OCI-M2 (cell line): ENCODE measurements around the gene CELF4.

Experiments
- DNase-seq: peaks from one replicate; lab custom pipeline; 2025; ENCODE audit not compliant: unreplicated experiment; lab: John Stamatoyannopoulos, UW

CELF4 gene

DNA sequence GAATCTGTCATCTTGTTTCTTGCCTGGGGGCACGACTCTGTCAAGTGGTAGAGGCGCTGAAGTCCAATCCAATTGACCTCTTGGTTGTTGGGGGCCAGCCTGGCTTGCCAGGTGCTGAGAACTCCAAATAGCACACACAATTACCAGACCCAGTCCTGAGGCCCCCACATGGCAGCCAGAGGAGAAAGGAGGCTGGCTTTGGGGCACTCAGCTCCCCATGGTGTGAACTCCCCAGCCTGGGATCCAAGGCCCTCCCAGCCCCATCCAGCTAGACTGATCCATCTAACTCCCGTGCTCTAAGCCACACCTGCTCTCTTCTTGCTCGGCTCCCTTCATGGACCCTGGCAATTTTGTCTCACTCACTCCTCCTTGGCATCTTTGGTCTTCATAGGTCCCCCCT is 170.0 kb downstream of the CELF4 start:
- DNase-seq = no peak

DNA sequence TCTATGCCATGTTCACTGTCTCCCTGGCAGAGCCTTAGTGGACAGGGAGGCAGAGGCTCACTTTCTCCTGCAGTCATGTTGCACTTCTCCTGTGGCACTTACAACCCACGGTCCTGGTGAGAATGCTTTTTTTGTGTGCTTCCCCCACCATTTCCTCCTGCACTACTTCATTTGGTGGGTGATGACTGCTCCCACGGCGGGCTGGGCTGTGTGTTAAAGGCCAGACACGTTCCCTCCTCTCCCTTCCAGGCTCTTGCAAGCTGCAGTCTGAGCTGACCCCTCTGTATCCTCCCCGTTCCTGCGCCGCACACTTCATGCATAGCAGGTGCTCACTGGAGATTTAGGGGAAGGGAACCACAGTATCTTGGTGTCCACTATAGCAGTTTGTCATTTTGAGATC is 170.5 kb downstream of the CELF4 start:
- no peak for DNase-seq

DNA sequence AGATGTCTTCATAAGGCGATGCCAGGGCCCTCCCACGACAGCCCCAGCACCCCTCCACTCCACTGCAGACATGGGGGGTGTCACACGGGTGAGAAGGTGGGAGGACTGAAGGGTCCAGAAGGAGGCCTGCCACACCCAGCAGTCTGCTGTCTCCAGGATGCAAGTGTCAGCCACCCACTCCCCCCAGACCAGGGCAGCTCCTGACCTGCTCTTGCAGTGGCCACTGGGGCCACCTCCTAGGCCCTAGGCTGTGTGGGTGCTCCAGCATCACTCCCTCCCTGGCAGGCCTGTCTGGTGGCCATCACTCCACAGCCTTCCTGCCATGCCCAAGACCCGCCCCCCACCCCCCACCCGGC is 171.0 kb downstream of the CELF4 start:
- DNase-seq = no peak

DNA sequence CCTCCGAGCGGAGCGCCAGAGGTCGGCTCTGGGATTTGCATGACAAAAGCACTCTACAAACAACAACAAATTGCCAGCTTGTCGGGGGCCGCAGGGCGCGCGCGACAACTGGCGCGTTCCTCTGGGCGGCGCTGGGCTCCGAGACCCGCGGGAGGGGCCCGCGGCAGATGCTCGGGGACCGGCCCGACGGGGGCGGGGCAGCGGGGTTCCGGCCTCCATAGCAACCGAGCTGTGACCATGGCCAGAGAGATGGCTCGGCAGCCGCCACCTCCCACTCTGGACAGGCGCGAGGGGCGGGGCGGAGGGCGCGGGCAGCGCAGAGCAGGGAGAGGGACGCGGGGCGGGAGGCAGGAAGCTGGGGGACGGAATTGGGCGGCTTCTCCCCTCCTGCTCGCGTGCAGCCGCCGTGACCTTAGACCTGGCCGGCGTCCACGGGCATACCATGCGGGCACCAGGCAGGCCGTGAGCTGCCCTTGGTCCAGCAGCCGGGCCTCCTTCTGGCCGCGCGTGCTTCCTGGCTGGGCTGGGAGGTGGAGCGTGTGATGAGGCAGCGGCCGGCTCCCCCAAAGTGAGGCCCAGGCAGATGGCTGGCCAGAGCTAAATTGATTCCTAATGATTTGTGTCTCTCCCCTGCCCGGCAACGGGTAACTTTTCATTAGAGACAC is 171.5 kb downstream of the CELF4 start:
- no peak for DNase-seq

DNA sequence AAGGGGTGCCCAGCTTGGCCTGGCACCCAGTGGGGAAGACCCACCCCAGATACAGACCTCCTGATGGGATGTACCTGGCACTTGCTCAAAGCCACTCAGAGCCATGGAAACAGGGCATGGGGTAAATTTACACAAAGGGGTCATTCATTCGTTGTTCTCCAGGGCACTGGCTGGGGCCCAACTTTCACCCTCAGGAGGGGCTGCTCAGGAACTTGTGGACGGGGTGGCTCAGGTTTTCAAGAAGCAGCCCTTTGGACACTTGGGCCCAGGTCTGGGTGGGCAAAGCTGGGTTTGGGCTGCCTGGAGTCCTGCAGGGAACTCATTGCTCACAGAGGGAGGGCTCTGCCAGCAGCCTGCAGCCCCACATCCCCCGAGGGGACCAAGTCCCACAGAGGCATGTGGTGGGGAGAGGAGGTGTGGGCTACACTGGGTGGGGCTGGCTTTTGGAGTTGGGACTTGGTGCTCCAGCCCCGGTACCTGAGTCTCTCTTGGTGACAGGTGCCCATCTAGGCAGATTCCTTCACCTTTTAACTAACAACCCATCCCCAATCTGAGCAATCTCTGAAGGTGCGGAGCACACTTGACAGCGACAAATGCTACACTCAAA is 172.3 kb downstream of the CELF4 start:
- DNase-seq = no peak

DNA sequence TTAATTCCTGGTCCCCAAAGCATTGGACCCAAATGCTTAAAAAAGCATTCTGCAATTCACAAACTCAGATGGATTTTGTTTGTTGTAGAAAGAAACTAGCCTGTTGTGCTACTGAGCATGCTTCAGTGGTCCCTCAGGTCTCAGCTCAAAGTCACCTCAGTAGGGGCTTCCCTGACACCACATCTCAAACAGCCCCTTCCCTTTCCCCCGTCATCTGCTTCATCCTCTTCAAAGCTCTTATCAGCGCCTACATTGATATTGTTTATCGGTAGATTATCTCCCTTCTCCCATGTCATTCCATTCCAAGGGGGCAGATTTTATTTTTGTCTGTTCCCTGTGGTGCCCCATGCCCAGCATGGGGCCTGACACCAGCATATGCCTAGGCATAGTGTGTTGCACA is 172.9 kb downstream of the CELF4 start:
- DNase-seq = no peak

DNA sequence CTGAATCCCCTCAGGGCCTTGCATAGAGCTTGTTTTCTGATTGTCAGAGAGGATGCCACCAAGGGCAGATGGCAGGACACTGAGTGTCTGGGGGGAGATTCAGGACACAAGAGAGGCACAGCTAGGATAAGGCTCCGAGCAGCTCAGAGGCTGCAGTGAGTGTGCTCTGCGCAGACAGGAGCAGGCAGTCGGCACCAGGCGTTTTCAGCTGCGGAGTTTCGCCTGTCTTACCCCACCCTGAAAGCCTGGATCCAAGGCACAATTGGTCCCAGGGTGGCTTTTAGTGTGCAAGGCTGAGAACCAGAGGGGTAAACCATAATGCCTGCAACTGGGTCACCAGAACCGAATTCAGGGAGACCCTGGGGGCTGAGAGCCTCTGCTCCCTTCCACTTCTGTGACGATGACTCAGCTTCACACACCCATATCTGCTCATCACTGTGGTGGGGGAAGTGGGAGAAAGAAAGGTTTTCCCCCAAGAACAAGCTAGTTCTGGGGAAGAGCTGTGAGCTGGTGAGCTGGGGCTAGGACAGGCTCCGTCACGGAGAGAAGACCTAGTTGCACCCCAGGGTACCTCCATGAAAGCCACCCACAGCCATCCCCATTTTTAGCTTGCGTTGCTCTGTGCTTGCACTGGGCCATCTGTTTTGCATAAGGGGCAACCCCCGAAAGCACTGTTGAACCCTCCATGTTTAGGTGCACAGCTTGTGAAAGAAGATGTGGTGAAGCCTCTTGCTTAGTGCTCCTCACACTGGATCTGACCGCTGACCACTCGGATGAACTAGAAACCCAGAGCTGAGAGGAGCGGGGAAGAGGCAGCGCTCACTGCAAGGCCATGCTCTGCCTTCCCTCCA is 173.7 kb downstream of the CELF4 start:
- DNase-seq = no peak

DNA sequence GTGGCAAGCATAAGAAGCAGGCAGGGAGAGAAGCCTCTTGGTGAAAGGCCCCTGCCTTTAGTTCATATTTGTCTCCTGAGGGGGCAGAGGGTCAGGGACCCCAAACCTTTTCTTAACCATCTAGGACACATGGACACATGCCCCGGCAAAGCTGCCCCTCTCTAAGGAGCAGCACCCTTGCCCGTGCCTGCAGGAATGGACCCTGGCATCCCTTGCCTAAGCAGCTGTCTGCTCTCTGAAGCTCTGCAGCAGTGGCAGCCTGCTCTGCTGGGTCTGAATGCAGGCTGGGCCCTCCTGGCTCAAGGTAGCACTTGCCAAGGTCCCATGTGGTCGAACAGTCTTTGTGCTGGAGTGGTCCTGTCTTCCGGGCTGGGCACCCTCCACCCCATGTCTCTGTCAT is 174.4 kb downstream of the CELF4 start:
- DNase-seq = no peak

DNA sequence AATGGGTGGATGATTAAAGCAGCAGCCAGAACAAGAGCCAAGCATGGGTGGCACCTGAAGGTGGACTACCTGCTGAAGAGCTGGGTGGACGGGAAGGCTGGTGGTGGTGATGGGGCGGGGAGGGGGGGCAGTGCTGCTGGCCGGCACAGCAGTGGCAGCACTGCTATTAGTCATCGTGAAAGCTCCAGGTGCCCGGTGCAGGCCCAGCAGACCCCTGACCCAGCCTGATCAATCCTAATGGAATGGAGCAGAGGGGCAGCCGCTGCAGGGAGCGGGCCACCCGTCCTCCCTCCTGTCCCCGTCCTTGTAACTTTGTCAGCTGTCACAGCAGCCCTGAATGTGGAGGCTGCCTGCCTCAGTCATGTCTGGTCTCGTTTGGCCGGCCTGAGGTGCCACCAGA is 174.9 kb downstream of the CELF4 start:
- DNase-seq = no peak

DNA sequence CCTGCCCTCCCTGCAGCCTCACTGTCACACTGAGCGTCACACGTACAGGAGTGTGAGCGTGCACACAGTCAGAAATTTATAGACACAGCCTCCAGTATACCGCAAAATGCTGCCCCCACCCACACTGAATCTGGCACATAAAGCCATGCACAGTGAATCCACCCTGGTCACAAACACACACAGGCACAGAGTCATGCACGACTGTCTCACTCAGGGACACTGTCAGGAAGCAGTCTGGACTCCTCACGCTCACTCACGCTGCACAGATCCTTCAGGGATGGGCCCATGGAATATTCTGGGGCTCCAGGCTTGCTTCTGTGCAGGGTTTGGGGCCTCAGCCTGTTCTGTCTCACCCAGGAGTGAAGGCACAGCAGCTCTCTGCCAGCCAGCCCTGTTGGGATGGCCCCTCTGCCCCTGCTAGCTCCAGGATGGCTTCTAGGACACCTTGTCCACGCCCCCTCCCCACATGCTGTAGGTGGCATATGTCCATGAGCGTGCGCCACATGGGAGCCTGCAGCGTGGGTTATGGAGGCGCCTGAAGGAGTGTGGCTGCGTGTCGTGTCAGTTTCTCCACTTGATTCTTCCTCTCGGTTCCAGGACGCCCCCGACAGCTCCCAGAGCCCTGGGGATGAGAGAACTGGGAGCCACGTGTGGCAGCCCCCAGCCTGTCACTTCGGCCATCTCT is 175.8 kb downstream of the CELF4 start:
- no peak for DNase-seq

DNA sequence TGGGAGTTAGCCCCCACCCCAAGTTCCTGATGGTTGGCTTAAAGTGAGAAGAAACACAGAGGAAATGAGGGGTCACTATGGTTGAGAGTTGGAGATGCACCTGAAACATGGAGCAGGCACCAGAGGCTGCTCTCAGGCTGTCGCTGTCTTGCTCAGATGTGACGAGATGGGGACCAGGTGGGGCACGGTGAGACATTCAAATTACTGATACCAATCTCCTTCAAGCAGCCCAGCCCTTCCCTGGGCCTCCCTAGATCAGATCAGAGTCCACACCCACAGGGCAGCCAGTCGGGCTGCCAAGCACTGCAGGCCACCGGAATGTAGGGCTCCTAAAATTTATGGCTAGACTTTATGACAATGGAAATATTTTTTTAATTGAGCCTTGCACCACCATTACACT is 176.6 kb downstream of the CELF4 start:
- DNase-seq = no peak

DNA sequence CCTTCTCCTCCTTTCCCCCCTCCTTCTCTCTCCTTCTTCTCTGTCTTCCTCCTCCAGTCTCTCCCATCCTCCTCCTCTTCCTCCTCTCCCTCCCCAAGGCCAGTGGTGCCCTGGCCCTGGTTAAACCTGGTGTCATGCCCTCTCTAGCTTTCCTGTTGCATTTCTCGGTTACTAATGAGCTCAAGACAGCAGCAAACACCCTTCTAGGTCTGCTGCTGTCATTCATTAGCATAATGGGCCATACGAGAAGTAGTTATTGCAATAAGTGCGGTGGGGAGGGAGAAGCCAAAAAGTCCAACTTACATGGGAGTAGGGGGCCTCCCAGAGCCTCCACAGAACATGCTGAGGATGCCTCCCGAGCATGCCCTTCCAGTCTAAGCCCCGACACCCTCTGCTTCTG is 177.2 kb downstream of the CELF4 start:
- DNase-seq = no peak

DNA sequence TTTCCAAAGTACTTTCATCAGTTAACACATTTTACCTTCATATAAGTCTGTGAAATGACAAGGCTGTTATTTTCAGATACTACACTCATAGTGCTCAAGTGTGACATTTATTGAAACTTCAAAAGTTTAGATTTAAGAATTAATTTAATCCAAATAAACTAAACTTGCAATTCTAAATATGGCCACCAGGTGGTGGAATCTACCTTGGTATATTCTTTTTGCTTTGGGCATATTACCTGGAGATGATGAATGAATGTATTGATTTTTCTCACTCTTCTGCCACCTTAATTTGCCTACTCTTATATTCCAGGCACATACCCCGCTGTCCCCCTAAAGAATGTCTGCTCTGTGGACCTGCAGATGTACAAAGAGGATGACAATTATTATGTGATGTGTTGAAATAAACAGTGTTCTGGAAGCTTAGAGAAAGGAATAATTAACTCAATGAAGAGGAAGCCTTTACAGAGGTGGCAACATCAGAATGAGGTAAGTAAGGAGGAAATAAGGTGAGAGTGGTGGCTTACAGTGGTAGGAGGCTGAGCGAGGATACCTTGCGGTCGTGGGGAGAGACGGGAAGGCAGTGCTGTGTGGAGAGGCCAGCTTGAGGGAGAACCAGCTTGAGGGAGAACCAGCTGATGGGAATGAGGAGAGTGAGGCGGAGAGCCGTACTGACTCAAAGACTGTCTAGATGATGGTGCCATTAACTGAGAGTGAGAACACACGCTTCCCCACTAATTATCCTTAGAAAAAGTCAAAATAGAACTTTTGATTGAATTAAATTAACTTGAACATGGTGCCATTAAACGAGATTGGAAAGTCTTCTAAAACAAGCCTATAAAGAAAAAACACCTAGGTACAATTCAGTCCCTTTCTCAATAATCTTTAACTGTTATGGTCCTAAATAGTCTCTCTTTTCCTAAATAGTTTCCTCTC is 179.5 kb downstream of the CELF4 start:
- DNase-seq = no peak

DNA sequence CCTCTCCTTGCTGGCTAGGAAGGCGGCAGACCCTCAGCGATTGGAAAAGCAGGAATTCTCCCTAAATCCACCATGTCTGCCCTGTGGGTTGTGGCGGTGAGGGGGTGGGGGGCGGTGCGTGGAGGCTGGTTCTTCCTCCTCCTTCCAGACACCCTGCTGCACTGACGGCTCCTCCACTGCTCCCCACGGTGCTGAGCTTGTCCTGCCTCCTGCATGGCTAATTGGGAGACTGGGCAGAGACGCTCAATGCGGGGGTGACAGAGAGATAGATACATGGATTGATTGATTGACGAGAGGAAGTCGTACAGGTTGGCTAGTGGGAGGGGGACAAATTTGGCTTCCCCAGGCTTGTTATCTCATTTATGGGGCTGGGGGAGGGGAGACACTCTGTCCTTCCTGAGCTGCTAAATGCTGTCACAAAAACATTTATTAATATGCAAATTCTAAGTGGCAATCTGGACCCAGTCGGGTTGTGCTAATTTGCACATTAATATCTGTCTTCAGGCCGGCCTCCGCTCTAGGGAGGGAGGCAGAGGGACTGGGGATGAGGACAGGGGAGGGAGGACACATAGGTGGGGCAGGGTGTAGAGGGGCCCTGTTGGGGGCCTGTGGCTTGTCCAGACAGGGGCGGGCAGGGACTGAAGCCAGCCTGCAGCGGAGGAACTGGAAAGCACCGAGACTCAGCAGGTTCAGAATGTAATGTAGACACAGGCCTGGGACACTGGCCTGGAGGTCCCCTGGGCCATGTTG is 181.6 kb downstream of the CELF4 start:
- no peak for DNase-seq

DNA sequence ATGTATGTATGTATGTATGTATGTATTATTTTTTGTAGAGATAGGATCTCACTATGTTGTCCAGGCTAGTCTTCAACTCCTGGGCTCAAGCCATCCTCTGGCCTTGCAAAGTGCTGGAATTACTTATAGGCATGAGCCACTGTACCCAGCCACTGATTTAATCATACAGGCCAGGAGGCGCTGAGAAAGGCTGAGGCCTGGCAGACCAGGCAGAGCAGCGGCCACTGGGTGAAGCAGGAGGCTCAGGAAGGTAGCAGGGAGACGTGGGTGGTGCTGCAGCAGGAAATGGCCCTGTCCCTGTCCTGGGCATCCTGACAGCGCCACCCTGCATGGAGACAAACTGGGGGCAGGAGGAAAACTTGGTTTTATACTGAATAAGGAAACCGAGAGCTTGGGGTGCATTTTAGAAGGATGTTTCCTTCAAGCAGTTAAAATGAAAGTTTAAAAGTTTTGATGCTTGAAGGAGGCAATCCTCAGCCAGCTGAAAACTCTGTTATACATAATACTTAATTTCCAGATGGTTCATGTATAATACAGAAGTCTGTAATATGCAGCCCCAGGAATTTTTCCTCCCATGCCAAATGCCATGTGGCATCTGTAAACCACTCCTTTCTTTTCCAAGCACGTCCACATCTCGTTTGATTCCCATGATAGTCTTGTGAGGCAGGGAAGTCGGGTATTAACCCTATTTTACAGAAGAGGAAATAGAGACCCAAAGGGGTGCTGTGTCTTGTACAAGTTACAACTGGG is 182.4 kb downstream of the CELF4 start:
- no peak for DNase-seq

DNA sequence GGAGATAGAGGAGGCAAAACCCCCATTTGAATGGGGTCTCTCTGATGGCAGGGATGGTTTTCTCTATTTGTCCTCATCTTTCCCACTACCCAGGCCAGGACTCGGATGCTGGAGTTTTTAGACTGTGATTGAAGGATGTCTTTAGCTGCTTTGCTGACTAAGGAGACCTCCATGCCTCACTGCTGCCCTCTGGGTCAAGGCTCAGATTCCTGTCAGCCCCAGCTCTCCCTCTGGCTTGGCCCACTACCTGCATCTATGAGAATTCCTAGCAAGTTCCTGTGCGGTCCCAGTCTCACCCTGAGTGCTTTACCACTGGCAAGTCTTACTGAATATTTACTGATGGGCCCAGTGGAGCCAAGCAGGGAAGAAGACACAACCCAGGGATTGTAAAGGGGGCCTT is 184.0 kb downstream of the CELF4 start:
- DNase-seq = no peak

DNA sequence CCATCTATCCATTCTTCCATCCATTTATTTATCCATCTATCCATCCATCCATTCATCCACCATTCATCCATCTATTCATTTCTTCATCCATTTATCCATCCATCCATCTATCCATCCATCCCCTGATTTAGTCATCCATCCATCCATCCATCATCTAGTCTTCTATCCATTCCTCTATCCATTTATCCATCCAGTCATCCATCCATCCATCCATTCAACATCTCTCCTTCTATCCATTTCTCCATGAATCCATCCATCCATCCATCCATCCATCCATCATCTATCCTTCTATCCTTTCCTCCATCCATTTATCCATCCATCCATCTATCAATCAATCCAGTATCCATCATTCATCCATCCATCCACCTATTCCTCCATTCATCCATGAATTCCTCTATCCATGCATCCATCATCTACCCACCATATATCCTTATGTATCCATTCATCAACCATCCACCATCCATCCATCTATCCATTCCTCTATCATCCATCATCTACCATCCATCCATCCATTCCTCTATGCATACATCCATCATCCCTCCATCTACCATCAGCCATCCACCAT is 185.0 kb downstream of the CELF4 start:
- no peak for DNase-seq

DNA sequence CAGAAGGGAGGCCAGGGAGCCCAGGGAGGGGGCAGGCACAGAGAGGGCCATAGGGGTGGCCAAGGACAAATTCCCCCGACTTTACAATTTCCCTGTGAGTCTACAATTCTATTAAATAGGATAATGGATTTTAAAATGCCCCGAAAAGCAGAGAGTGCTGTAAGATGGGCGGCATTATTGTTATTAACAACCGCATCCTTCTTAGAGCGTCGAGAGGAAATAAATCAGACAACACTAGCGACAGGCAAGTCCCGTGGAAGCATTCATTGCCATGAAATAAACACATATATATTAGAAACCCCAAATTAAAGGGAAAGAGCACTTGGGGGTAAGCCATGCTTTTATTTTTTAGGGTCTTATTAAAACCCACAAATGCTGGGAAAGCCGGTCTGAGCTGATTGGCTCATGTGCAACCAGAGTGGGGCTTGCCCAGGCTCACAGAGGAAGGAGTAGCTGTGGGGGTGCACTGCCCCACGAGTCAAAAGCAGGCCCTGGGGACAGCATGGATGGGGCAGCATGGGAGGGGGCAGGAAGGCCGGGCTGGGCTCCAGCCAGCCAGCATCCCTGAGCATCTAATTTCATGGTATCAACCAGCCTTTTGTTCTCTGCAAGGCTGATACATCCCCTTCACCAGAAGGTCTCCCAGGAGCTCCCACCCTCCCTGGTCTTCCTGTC is 187.1 kb downstream of the CELF4 start:
- no peak for DNase-seq
